Fibroblast of lung (primary cell): ENCODE data around the gene RNU2-63P. TPM values are rescaled to one million over a fixed set of nuclear protein-coding genes. Genes with fewer than 3 reads are reported as not detected.
"Not testable (repeated sequence)": the region's sequence is repeated elsewhere in the genome, so short reads cannot be mapped to it uniquely, and the experiment has no call there.

Experiments
- DNase-seq, 2 donors: peaks; one replicate each; pipeline versions ENCODE4 v3.0.0 to v3.0.0-alpha.2; 2010; ENCODE audit warnings: low read depth in 2 of 2
- H2AFZ ChIP-seq: 2 replicates; pipeline ENCODE4 v1.5.1; 2012; ENCODE audit warnings: low read length, control low read depth, inconsistent platforms
- H3K27ac ChIP-seq: 2 replicates; pipeline ENCODE4 v1.5.1; 2011; ENCODE audit warnings: low read length, control low read depth; ENCODE audit not compliant: insufficient read depth
- H3K27me3 ChIP-seq: 2 replicates; pipeline ENCODE4 v1.5.1; 2011; ENCODE audit warnings: mild to moderate bottlenecking, low read length; ENCODE audit not compliant: control insufficient read depth, insufficient read depth
- H3K36me3 ChIP-seq: 2 replicates; pipeline ENCODE4 v1.5.1; 2011; ENCODE audit warnings: low read length; ENCODE audit not compliant: control insufficient read depth, insufficient read depth
- H3K4me1 ChIP-seq: 2 replicates; pipeline ENCODE4 v1.5.1; 2011; ENCODE audit warnings: low read length; ENCODE audit not compliant: control insufficient read depth, insufficient read depth; ENCODE audit errors: extremely low read depth
- H3K4me2 ChIP-seq: 2 replicates; pipeline ENCODE4 v1.5.1; 2011; ENCODE audit warnings: low read length, control low read depth; ENCODE audit not compliant: insufficient read depth; ENCODE audit errors: extremely low read depth
- H3K4me3 ChIP-seq, 4 experiments: fragments of 200-600 bp in 1 of 4; sonication (generic) in 1 of 4; replicated peaks in 1 of 4; 2 replicates each; pipeline ENCODE4 v1.5.1; 2011 to 2016; ENCODE audit warnings: low read length in 4 of 4, low read depth in 3 of 4, mild to moderate bottlenecking in 3 of 4, control low read depth in 2 of 4, inconsistent platforms in 1 of 4, mixed read lengths in 1 of 4; ENCODE audit not compliant: insufficient read depth in 1 of 4; ENCODE audit errors: control extremely low read depth in 1 of 4
- H3K79me2 ChIP-seq: 2 replicates; pipeline ENCODE4 v1.5.1; 2012; ENCODE audit warnings: mild to moderate bottlenecking, low read length, inconsistent platforms; ENCODE audit not compliant: control insufficient read depth, insufficient read depth
- H3K9ac ChIP-seq: 2 replicates; pipeline ENCODE4 v1.5.1; 2011; ENCODE audit warnings: mild to moderate bottlenecking, low read length, control low read depth; ENCODE audit not compliant: insufficient read depth
- H3K9me3 ChIP-seq: 2 replicates; pipeline ENCODE4 v1.5.1; 2012; ENCODE audit warnings: low read depth, low read length; ENCODE audit not compliant: control insufficient read depth, insufficient read depth
- H4K20me1 ChIP-seq: 2 replicates; pipeline ENCODE4 v1.5.1; 2011; ENCODE audit warnings: low read length; ENCODE audit not compliant: control insufficient read depth, insufficient read depth; ENCODE audit errors: extremely low read depth
- EZH2 ChIP-seq: IDR thresholded peaks from 2 replicates; pipeline ENCODE4 v1.5.1; 2012; ENCODE audit warnings: low read length, control low read depth, mild to moderate bottlenecking; ENCODE audit errors: missing control alignments
- polyA plus RNA-seq, 2 donors: library from polyadenylated mRNA; depleted of rRNA in 1 of 2; stranded (reverse) in 1 of 2; unstranded in 1 of 2; fragments of >200 nt; gene quantifications; 2 replicates each; pipeline ENCODE4 v1.2.1, GENCODE V29; 2011 to 2012; ENCODE audit warnings: missing spikeins in 1 of 2
- total RNA-seq: library from RNA; depleted of rRNA; stranded (reverse); fragments of >200 nt; gene quantifications from 2 replicates; pipeline ENCODE4 v1.2.1, GENCODE V29; 2014
- TF ChIP-seq, protein P1 (sequence below), 2 donors: IDR thresholded peaks in 1 of 2; conservative IDR thresholded peaks in 1 of 2; 1 replicate in 1 of 2; 2 replicates in 1 of 2; pipeline ENCODE4 v1.5.1; 2011 to 2012; ENCODE audit warnings: low read length in 2 of 2, control low read depth in 1 of 2, inconsistent platforms in 1 of 2, low read depth in 1 of 2, mild to moderate bottlenecking in 1 of 2

Gene RNU2-63P
- total and polyA plus RNA-seq, 2 donors (not counting 1 experiment from before 2014, with no cell fraction given) = 268 TPM; not detected in 1

DNA sequence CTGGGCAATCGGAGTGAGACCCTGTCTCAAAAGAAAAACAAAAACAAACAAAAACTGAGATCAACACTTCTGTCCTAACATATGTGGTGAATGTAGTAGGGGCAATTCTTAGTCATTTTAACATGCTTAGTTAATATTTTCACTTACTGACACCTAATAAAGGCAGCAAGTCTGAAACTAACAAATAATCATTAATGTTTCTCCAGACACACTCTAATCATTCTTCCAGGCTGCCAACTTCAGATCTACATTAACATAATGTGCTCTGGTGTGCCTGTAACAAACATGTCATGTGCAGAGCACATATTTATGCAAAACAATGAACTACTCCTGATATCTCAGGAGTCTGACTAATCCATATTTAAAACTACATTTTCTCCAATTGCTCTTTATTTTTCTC, 33.3 kb upstream of the RNU2-63P start:
- Histone ChIP-seq H4K20me1 (no peaks in the 10 kb centered on the region), H3K9ac (no peak overlapping the region), H3K27me3 (no peaks in the 10 kb centered on the region), H3K36me3 (no peaks in the 10 kb centered on the region), H3K27ac (no peak overlapping the region), H3K4me2 (no peak overlapping the region), H3K4me1 (peaks cover 5% of the 10 kb centered on the region), H3K4me3 (no peak overlapping the region), H3K9me3 (no peaks in the 10 kb centered on the region), H2AFZ (no peak overlapping the region), H3K79me2 (peaks cover 30% of the 10 kb centered on the region)
- TF ChIP-seq EZH2 = no peak
- TF ChIP-seq, protein P1, sequence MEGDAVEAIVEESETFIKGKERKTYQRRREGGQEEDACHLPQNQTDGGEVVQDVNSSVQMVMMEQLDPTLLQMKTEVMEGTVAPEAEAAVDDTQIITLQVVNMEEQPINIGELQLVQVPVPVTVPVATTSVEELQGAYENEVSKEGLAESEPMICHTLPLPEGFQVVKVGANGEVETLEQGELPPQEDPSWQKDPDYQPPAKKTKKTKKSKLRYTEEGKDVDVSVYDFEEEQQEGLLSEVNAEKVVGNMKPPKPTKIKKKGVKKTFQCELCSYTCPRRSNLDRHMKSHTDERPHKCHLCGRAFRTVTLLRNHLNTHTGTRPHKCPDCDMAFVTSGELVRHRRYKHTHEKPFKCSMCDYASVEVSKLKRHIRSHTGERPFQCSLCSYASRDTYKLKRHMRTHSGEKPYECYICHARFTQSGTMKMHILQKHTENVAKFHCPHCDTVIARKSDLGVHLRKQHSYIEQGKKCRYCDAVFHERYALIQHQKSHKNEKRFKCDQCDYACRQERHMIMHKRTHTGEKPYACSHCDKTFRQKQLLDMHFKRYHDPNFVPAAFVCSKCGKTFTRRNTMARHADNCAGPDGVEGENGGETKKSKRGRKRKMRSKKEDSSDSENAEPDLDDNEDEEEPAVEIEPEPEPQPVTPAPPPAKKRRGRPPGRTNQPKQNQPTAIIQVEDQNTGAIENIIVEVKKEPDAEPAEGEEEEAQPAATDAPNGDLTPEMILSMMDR (conservative IDR thresholded peaks at IDR 0.05 in 1 of 2, IDR thresholded peaks at IDR 0.05 in 1 of 2; ENCODE audit: low read depth in 1 of 2, low read length in 2 of 2) = no peak
- DNase-seq = no peak

DNA sequence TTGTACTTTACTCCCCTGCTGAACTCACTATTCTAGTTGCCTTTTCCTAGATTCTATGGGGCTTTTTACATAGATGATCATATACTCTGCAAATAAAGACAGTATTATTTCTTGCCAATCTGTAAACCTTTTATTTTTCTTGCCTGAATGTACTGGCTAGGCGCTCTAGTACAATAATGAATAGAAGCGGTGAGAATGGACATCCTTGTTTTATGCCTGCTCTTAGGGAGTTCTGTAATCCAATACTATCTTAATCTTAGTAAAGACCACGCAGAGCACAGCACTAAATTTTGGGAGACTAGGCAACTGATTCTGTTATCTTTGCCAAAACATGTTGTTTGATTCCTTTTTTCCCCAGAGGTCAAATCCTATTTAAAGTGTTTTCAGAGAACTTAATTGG, 32.2 kb upstream of the RNU2-63P start:
- H3K4me2 ChIP-seq = no peak overlapping the region

DNA sequence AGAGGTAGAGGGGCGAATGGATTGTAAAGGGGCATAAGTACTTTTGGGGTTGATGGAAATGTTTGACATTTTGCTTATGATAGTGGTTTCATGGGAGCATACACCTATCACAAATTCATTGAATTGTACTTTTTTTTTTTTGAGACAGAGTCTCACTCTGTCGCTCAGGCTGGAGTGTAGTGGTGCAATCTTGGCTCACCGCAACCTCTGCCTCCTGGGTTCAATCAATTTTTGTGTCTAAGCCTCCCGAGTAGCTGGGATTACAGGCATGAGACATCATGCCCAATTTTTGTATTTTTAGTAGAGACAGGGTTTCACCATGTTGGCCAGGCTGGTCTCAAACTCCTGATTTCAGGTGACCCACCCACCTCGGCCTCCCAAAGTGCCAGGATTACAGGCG, 29.2 kb upstream of the RNU2-63P start:
- not testable (repeated sequence) for H3K4me3 ChIP-seq, H3K4me1 ChIP-seq, H3K36me3 ChIP-seq, H2AFZ ChIP-seq, H4K20me1 ChIP-seq, DNase-seq, H3K9me3 ChIP-seq, H3K79me2 ChIP-seq, H3K9ac ChIP-seq, H3K4me2 ChIP-seq, H3K27ac ChIP-seq, H3K27me3 ChIP-seq

More for the DNA sequence above, 32.2 kb upstream of the RNU2-63P start:
- no peaks in the 10 kb centered on the region for H3K36me3 ChIP-seq
- no peak overlapping the region for H3K9ac ChIP-seq
- no peak overlapping the region for H3K27ac ChIP-seq
- H2AFZ ChIP-seq = no peak overlapping the region
- no peaks in the 10 kb centered on the region for H3K4me1 ChIP-seq
- no peak for TF ChIP-seq EZH2
- TF ChIP-seq, protein P1 (conservative IDR thresholded peaks at IDR 0.05 in 1 of 2, IDR thresholded peaks at IDR 0.05 in 1 of 2; ENCODE audit: low read depth in 1 of 2, low read length in 2 of 2) = no peak
- no peaks in the 10 kb centered on the region for H4K20me1 ChIP-seq
- H3K4me3 ChIP-seq = no peak overlapping the region
- no peaks in the 10 kb centered on the region for H3K27me3 ChIP-seq
- no peaks in the 10 kb centered on the region for H3K9me3 ChIP-seq
- peaks cover 21% of the 10 kb centered on the region for H3K79me2 ChIP-seq
- DNase-seq = no peak
